Skeletal muscle satellite cell (primary cell): ENCODE measurements around the gene CFI.

Experiments
- H3K27me3 ChIP-seq: 2 replicates; pipeline ENCODE4 v1.7.0; 2013; ENCODE audit warnings: low read length; ENCODE audit not compliant: control insufficient read depth, insufficient read depth
- H3K36me3 ChIP-seq: 2 replicates; pipeline ENCODE4 v1.7.0; 2013; ENCODE audit warnings: mild to moderate bottlenecking, control low read depth, low read length; ENCODE audit not compliant: insufficient read depth
- H3K4me1 ChIP-seq: 2 replicates; pipeline ENCODE4 v1.7.0; 2013; ENCODE audit warnings: low read length; ENCODE audit not compliant: control insufficient read depth, insufficient read depth
- H3K4me2 ChIP-seq: 2 replicates; pipeline ENCODE4 v1.7.0; 2013; ENCODE audit warnings: mild to moderate bottlenecking, low read length
- H3K4me3 ChIP-seq: 2 replicates; pipeline ENCODE4 v1.7.0; 2013; ENCODE audit warnings: low read length
- H3K9ac ChIP-seq: 2 replicates; pipeline ENCODE4 v1.7.0; 2013; ENCODE audit warnings: mild to moderate bottlenecking, low read depth, low read length, moderate library complexity
- H3K9me3 ChIP-seq: replicated peaks from 2 replicates; pipeline ENCODE4 v1.7.0; 2013; ENCODE audit warnings: mild to moderate bottlenecking, control low read depth, low read length

The CFI gene

GRCh38 chr4:109816894-109817293, 15.1 kb upstream of the CFI start:
- Histone ChIP-seq H3K9ac (peak overlapping the region; percentile 85), H3K36me3 (peaks cover 23% of the 10 kb centered on the region), H3K4me3 (peak overlapping the region; percentile 97), H3K27me3 (no peaks in the 10 kb centered on the region), H3K9me3 (no peaks in the 10 kb centered on the region), H3K4me2 (peak overlapping the region; percentile 93), H3K4me1 (peaks cover 13% of the 10 kb centered on the region)

GRCh38 chr4:109816082-109816442, 14.3 kb upstream of the CFI start:
- H3K36me3 ChIP-seq, result peaks cover 17% of the 10 kb centered on the region
- H3K4me2 ChIP-seq, result peak overlapping the region; percentile 93
- H3K4me3 ChIP-seq, result peak overlapping the region; percentile 97
- no peaks in the 10 kb centered on the region for H3K9me3 ChIP-seq
- peak overlapping the region; percentile 85 for H3K9ac ChIP-seq
- H3K4me1 ChIP-seq, result peaks cover 13% of the 10 kb centered on the region
- H3K27me3 ChIP-seq, result no peaks in the 10 kb centered on the region

- peak within 1 kb of the TSS; percentile 97 for H3K4me3 ChIP-seq
- H3K4me2 ChIP-seq, result peak within 1 kb of the TSS; percentile 93
These were observed 13.6 kb upstream of the CFI start, which contains the start of gene GAR1 for GRCh38 chr4:109815151-109816081. Gene GAR1, plus strand, starts transcription at chr4:109815762. Its CDS starts 403 bp downstream, at chr4:109816165.

GRCh38 chr4:109811707-109812106, 9.9 kb upstream of the CFI start:
- no peak overlapping the region for H3K9ac ChIP-seq
- no peak overlapping the region for H3K4me2 ChIP-seq
- no peaks in the 10 kb centered on the region for H3K9me3 ChIP-seq
- H3K27me3 ChIP-seq, result no peaks in the 10 kb centered on the region
- H3K4me3 ChIP-seq, result no peak overlapping the region
- no peaks in the 10 kb centered on the region for H3K36me3 ChIP-seq
- H3K4me1 ChIP-seq, result peaks cover 8% of the 10 kb centered on the region

More at GRCh38 chr4:109815151-109816081, 13.6 kb upstream of the CFI start, which contains the start of gene GAR1:
- H3K9me3 ChIP-seq, result no peaks in the 10 kb centered on the region
- peak within 1 kb of the TSS; percentile 85 for H3K9ac ChIP-seq
- peaks cover 15% of the 10 kb centered on the region for H3K36me3 ChIP-seq
- no peaks in the 10 kb centered on the region for H3K27me3 ChIP-seq
- peaks cover 13% of the 10 kb centered on the region for H3K4me1 ChIP-seq

- H3K27me3 ChIP-seq, result no peaks in the 10 kb centered on the region
- no peaks in the 10 kb centered on the region for H3K36me3 ChIP-seq
- H3K4me2 ChIP-seq, result no peak overlapping the region
- no peak overlapping the region for H3K9ac ChIP-seq
- H3K9me3 ChIP-seq, result no peaks in the 10 kb centered on the region
- H3K4me3 ChIP-seq, result no peak overlapping the region
- peaks cover 4% of the 10 kb centered on the region for H3K4me1 ChIP-seq
These were observed 9.0 kb upstream of the CFI start for GRCh38 chr4:109810552-109811387.

- Histone ChIP-seq H3K4me3 (no peak overlapping the region), H3K4me2 (no peak overlapping the region), H3K27me3 (no peaks in the 10 kb centered on the region), H3K9ac (no peak overlapping the region), H3K4me1 (peaks cover 1% of the 10 kb centered on the region), H3K36me3 (no peaks in the 10 kb centered on the region), H3K9me3 (no peaks in the 10 kb centered on the region)
These were observed 7.9 kb upstream of the CFI start for GRCh38 chr4:109809655-109810054.

- H3K4me2 ChIP-seq, result no peak overlapping the region
- no peak overlapping the region for H3K9ac ChIP-seq
- H3K36me3 ChIP-seq, result no peaks in the 10 kb centered on the region
- H3K27me3 ChIP-seq, result no peaks in the 10 kb centered on the region
- no peaks in the 10 kb centered on the region for H3K9me3 ChIP-seq
- H3K4me3 ChIP-seq, result no peak overlapping the region
- H3K4me1 ChIP-seq, result no peaks in the 10 kb centered on the region
These were observed 2.2 kb upstream of the CFI start for GRCh38 chr4:109803924-109804571.

GRCh38 chr4:109801099-109801789, 555 bp downstream of the CFI start:
- Histone ChIP-seq H3K27me3 (no peaks in the 10 kb centered on the region), H3K4me2 (no peak overlapping the region), H3K9me3 (no peaks in the 10 kb centered on the region), H3K36me3 (no peaks in the 10 kb centered on the region), H3K4me1 (no peaks in the 10 kb centered on the region), H3K4me3 (no peak overlapping the region), H3K9ac (no peak overlapping the region)

- Histone ChIP-seq H3K27me3 (no peaks in the 10 kb centered on the region), H3K4me1 (no peaks in the 10 kb centered on the region), H3K36me3 (no peaks in the 10 kb centered on the region), H3K4me2 (no peak overlapping the region), H3K9ac (no peak overlapping the region), H3K4me3 (no peak overlapping the region), H3K9me3 (no peaks in the 10 kb centered on the region)
These were observed 2.9 kb downstream of the CFI start for GRCh38 chr4:109798866-109799265.

- H3K9me3 ChIP-seq, result no peaks in the 10 kb centered on the region
- H3K9ac ChIP-seq, result no peak overlapping the region
- H3K4me3 ChIP-seq, result no peak overlapping the region
- no peak overlapping the region for H3K4me2 ChIP-seq
- H3K4me1 ChIP-seq, result no peaks in the 10 kb centered on the region
- H3K36me3 ChIP-seq, result no peaks in the 10 kb centered on the region
- peaks cover 4% of the 10 kb centered on the region for H3K27me3 ChIP-seq
These were observed 6.7 kb downstream of the CFI start for GRCh38 chr4:109795059-109795458.

- Histone ChIP-seq H3K4me3 (no peak overlapping the region), H3K4me2 (no peak overlapping the region), H3K4me1 (no peaks in the 10 kb centered on the region), H3K36me3 (no peaks in the 10 kb centered on the region), H3K9me3 (no peaks in the 10 kb centered on the region), H3K9ac (no peak overlapping the region), H3K27me3 (no peaks in the 10 kb centered on the region)
These were observed 14.0 kb downstream of the CFI start for GRCh38 chr4:109787807-109788206.
